ENCODE results near the gene TRERF1.

TRERF1 gene, protein sequence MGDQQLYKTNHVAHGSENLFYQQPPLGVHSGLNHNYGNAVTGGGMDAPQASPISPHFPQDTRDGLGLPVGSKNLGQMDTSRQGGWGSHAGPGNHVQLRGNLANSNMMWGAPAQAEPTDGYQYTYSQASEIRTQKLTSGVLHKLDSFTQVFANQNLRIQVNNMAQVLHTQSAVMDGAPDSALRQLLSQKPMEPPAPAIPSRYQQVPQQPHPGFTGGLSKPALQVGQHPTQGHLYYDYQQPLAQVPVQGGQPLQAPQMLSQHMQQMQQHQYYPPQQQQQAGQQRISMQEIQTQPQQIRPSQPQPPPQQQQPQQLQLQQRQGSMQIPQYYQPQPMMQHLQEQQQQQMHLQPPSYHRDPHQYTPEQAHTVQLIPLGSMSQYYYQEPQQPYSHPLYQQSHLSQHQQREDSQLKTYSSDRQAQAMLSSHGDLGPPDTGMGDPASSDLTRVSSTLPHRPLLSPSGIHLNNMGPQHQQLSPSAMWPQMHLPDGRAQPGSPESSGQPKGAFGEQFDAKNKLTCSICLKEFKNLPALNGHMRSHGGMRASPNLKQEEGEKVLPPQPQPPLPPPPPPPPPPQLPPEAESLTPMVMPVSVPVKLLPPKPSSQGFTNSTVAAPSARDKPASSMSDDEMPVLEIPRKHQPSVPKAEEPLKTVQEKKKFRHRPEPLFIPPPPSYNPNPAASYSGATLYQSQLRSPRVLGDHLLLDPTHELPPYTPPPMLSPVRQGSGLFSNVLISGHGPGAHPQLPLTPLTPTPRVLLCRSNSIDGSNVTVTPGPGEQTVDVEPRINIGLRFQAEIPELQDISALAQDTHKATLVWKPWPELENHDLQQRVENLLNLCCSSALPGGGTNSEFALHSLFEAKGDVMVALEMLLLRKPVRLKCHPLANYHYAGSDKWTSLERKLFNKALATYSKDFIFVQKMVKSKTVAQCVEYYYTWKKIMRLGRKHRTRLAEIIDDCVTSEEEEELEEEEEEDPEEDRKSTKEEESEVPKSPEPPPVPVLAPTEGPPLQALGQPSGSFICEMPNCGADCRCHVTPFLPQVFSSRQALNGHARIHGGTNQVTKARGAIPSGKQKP (N-terminal part only)

DNA sequence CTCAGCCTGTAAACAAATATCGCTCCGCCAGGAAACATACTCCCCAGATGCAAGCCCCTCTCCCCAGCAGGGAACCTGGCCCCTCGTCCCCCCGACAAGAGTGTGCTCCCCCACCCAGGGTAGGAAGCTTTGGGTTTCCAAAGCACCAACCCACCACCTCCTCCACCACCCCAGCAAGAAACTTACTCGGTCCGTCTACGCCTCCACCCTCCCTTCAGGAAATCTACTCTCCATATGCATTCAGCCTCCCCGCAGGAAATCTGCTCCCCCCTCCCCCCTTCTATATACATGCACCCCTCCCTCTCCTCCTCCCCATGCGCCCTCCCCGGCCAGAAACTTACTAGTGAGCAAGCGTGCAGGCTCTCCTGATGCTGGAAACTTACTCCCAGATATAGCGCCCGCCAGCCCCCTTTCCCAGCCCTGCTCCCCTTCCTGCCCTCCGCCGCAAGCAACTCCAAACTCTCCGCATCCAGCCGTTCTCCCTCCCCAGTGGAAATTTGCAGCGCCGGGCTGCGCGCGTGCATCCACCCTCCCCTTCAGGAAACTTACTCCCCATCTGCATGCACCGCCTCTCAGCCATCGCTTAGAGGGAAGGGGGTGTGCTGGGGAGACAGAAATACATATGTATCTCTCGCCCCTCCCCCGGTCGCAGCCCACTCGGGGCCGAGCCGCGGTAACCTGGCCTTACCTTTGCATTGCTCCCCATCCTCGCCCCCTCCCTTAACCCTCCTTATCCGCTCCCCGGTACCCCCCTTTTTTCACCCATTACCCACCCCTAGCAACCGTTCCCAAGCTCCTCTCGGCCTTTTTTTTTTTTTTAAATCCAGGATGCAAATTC lies at the start of gene TRERF1:
Gene TRERF1, minus strand, starts transcription at position 594 of the 838 bp plus-strand sequence. CDS start 182,336 bp downstream, outside the sequence.
- Histone ChIP-seq H3K9me3 (ENCODE audit: low read depth, low read length) (no peaks in the 10 kb centered on the region), H3K27ac (peak within 1 kb of the TSS; percentile 91), H3K36me3 (ENCODE audit: insufficient read depth, low read length) (no peaks in the 10 kb centered on the region), H3K4me3 (peak within 1 kb of the TSS; percentile 99), H3K9ac (ENCODE audit: insufficient read length) (peak within 1 kb of the TSS; percentile 86)
- TF ChIP-seq FOXP2 (optimal IDR thresholded peaks at IDR 0.05; ENCODE audit: control extremely low read depth, extremely low read length, insufficient read depth) (peak; percentile 93), POLR2AphosphoS5 (IDR thresholded peaks at IDR 0.05; ENCODE audit: borderline replicate concordance, low read depth, low read length) (peak; percentile 64; the same call in 1 of the 2 replicates), EZH2 (IDR thresholded peaks at IDR 0.05) (no peak)
- DNase-seq (ENCODE audit: low read depth, low spot score), result no peak

DNA sequence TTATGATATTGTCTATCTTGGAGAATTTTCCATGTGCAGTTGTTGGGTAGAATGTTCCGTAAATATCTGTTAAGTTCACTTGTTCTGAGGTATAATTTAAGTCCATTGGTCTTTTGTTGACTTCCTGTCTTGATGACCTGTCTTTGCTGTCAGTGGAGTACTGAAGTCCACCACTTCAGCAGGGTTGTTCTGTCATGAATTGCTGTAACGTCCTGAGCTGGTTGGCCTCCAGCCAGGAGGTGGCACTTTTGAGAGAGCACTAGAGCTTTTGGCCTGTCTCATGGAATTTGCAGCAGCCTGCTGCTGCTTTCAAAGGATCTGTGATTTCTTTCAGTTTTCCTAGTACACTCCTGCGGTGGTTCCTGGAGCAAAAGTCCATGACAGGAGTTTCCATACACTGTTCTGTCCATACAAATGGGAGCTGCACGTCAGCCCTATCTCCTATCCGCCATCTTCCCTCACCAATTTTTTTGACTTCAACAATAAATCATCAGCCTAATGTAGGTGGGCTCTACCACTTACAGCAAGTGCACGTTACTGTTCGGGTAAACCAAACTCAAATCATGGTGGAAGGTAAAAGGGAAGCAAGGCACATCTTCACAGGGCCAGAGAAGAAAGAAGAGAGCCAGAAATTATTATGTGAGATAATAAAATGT lies 46.9 kb upstream of the TRERF1 start:
- no peak for DNase-seq (ENCODE audit: low read depth, low spot score)
- no peaks in the 10 kb centered on the region for H3K36me3 ChIP-seq (ENCODE audit: insufficient read depth, low read length)
- H3K9me3 ChIP-seq (ENCODE audit: low read depth, low read length), result no peaks in the 10 kb centered on the region
- H3K9ac ChIP-seq (ENCODE audit: insufficient read length), result no peak overlapping the region
- no peak overlapping the region for H3K4me3 ChIP-seq
- no peak overlapping the region for H3K27ac ChIP-seq
- TF ChIP-seq EZH2 (IDR thresholded peaks at IDR 0.05) (no peak), FOXP2 (optimal IDR thresholded peaks at IDR 0.05; ENCODE audit: control extremely low read depth, extremely low read length, insufficient read depth) (no peak), POLR2AphosphoS5 (IDR thresholded peaks at IDR 0.05; ENCODE audit: borderline replicate concordance, low read depth, low read length) (no peak)

DNA sequence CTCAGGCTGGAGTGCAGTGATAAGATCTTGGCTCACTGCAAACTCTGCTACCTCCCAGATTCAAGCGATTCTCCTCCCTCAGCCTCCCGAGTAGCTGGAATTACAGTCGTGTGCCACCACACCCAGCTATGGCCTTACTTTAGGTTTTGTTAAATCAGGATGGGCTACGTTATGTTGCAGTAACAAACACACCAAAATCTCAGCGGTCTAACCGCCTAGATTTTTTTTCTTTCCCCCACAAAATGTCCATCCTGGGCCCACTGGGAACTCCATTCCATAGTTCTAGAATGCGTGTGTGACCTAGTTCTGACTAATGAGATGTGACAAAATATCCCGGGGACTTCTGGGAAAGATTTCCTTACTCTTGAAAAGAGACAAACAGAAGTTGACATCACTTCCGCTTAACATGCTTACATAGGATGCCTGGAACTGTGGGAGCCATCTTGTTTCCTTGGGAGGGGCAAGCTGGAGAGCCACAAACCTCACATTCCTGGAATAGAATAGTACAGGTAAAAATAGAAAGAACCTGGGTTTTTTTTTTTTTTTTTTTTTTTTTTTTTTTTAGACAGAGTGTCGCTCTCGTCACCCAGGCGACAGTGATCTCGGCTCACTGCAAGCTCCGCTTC lies 42.3 kb upstream of the TRERF1 start:
- Histone ChIP-seq H3K27ac (no peak overlapping the region), H3K4me3 (no peak overlapping the region), H3K36me3 (ENCODE audit: insufficient read depth, low read length) (no peaks in the 10 kb centered on the region), H3K9ac (ENCODE audit: insufficient read length) (no peak overlapping the region), H3K9me3 (ENCODE audit: low read depth, low read length) (no peaks in the 10 kb centered on the region)
- TF ChIP-seq FOXP2 (optimal IDR thresholded peaks at IDR 0.05; ENCODE audit: control extremely low read depth, extremely low read length, insufficient read depth) (no peak), EZH2 (IDR thresholded peaks at IDR 0.05) (no peak), POLR2AphosphoS5 (IDR thresholded peaks at IDR 0.05; ENCODE audit: borderline replicate concordance, low read depth, low read length) (no peak)
- DNase-seq (ENCODE audit: low read depth, low spot score), result no peak

DNA sequence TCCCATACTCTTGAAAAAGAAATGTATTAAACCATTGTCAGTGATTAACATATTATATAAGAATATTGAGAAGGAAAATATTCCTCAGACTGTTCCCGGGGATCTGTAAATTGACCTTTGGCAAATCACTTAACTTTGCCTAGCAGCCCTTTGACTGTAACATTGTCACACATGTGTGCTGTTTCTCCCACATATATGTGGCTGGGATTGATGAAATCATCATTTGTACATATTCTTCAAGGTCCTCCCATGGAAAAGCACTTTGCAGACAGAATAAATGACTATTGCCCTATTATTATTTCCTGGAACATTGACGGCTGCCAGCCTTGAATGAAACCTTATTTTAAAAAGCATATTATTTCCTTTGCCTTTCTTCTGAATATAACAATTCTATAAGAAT lies 36.4 kb upstream of the TRERF1 start:
- TF ChIP-seq FOXP2 (optimal IDR thresholded peaks at IDR 0.05; ENCODE audit: control extremely low read depth, extremely low read length, insufficient read depth) (no peak), POLR2AphosphoS5 (IDR thresholded peaks at IDR 0.05; ENCODE audit: borderline replicate concordance, low read depth, low read length) (no peak), EZH2 (IDR thresholded peaks at IDR 0.05) (no peak)
- H3K9me3 ChIP-seq (ENCODE audit: low read depth, low read length), result no peaks in the 10 kb centered on the region
- DNase-seq (ENCODE audit: low read depth, low spot score), result no peak
- H3K27ac ChIP-seq, result no peak overlapping the region
- H3K36me3 ChIP-seq (ENCODE audit: insufficient read depth, low read length), result no peaks in the 10 kb centered on the region
- no peak overlapping the region for H3K9ac ChIP-seq (ENCODE audit: insufficient read length)
- H3K4me3 ChIP-seq, result no peak overlapping the region

DNA sequence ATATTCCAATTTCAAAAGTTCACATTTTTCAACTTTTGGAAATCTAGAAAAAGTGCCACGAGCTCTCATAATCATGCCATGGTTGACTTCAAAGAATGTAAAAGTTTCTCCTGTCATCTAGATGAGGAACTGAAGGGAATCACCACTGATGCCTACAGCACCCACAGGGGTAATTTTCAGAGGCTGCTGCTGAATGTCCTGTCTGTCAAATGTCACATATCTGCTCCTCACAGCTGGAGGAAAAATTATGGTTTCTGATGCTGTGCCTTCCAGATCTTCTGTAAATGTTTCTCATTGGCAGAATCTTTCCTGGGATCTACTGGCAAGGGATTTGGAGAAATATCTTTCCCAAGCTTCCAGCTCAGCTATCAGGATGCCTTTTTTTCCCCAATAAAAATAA lies 32.5 kb upstream of the TRERF1 start:
- no peaks in the 10 kb centered on the region for H3K36me3 ChIP-seq (ENCODE audit: insufficient read depth, low read length)
- H3K9me3 ChIP-seq (ENCODE audit: low read depth, low read length), result no peaks in the 10 kb centered on the region
- TF ChIP-seq FOXP2 (optimal IDR thresholded peaks at IDR 0.05; ENCODE audit: control extremely low read depth, extremely low read length, insufficient read depth) (no peak), POLR2AphosphoS5 (IDR thresholded peaks at IDR 0.05; ENCODE audit: borderline replicate concordance, low read depth, low read length) (no peak), EZH2 (IDR thresholded peaks at IDR 0.05) (no peak)
- no peak for DNase-seq (ENCODE audit: low read depth, low spot score)
- no peak overlapping the region for H3K9ac ChIP-seq (ENCODE audit: insufficient read length)
- no peak overlapping the region for H3K27ac ChIP-seq
- H3K4me3 ChIP-seq, result no peak overlapping the region

DNA sequence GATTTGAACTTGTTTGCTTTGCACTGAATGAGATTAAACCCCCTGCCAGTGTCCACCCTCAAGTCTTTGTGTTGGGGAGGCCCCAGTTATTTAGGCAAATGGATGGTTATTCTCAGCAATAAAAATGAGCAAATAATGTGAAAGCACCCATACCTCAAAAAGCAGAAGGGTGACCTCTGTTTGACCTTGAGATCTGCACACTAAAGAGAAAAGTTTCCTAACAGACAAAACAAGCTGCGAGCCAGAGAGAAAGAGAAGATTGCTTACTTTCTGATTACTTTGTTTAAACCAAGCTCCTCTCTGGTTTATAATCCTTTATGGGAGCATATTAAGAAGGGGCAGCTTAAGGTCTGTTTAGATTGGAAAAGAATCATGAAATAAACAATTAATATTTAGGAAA lies 30.4 kb upstream of the TRERF1 start:
- no peak overlapping the region for H3K4me3 ChIP-seq
- H3K9ac ChIP-seq (ENCODE audit: insufficient read length), result no peak overlapping the region
- TF ChIP-seq POLR2AphosphoS5 (IDR thresholded peaks at IDR 0.05; ENCODE audit: borderline replicate concordance, low read depth, low read length) (no peak), FOXP2 (optimal IDR thresholded peaks at IDR 0.05; ENCODE audit: control extremely low read depth, extremely low read length, insufficient read depth) (no peak), EZH2 (IDR thresholded peaks at IDR 0.05) (no peak)
- no peak overlapping the region for H3K27ac ChIP-seq
- H3K9me3 ChIP-seq (ENCODE audit: low read depth, low read length), result no peaks in the 10 kb centered on the region
- DNase-seq (ENCODE audit: low read depth, low spot score), result no peak
- H3K36me3 ChIP-seq (ENCODE audit: insufficient read depth, low read length), result no peaks in the 10 kb centered on the region

DNA sequence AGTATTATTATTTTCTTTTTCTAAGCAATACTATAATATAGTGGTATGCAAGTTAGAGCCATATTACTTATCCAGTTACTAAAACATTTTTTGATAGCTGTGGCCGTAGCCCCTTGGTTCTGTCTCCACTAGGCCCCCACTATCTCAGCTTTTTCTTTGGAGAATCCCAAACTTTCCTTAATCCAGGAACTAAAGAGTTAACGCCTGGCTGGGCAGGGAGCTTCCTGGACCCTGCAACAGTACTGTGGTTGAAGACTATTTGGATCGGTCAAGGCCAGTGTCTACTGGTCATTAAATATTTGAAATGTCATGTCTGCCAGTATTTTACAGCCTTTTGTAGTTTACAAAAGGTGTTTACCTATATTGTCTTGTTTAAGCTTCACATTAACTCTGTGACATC lies 20.0 kb upstream of the TRERF1 start:
- Histone ChIP-seq H3K36me3 (ENCODE audit: insufficient read depth, low read length) (no peaks in the 10 kb centered on the region), H3K9me3 (ENCODE audit: low read depth, low read length) (peaks cover 5% of the 10 kb centered on the region; the same call in 1 of the 2 replicates), H3K9ac (ENCODE audit: insufficient read length) (no peak overlapping the region), H3K27ac (no peak overlapping the region), H3K4me3 (no peak overlapping the region)
- no peak for DNase-seq (ENCODE audit: low read depth, low spot score)
- no peak for TF ChIP-seq POLR2AphosphoS5 (IDR thresholded peaks at IDR 0.05; ENCODE audit: borderline replicate concordance, low read depth, low read length)
- TF ChIP-seq FOXP2 (optimal IDR thresholded peaks at IDR 0.05; ENCODE audit: control extremely low read depth, extremely low read length, insufficient read depth), result no peak
- TF ChIP-seq EZH2 (IDR thresholded peaks at IDR 0.05), result no peak

Data from SK-N-MC (cell line).